Measurements from ENCODE around the gene ABAT. TPM values are rescaled to one million over a fixed set of nuclear protein-coding genes. Genes with fewer than 3 reads are reported as not detected.

The ABAT gene
- total and polyA plus RNA-seq, 10 of the 15 experiments (the other 5 are each of a cell fraction or from before 2014, with no cell fraction given): 1.0 to 10.6 (median 1.9) TPM

GRCh38 chr16:8713635-8714172, 39.3 kb downstream of the ABAT start:
- BruUV-seq (replicated peaks): no TSS peak
- POLR2A ChIA-PET: no interaction called here
- in situ Hi-C loops (cut with MboI) (no loop called here), intact Hi-C loops (cut with micrococcal nuclease; ENCODE audit: unreplicated experiment) (no loop called here)
- Histone ChIP-seq H2AFZ (ENCODE audit: control insufficient read depth, low read depth, low read length) (no peak overlapping the region), H4K20me1 (ENCODE audit: control insufficient read depth, insufficient read depth) (no peaks in the 10 kb centered on the region), H3K79me2 (ENCODE audit: control insufficient read depth, insufficient read depth, low read length) (no peaks in the 10 kb centered on the region), H3K36me3 (ENCODE audit: control insufficient read depth in 2 of 2, insufficient read depth in 2 of 2, low read length in 1 of 2) (no peaks in the 10 kb centered on the region), H3K27ac (ENCODE audit: control insufficient read depth, insufficient read depth) (no peak overlapping the region), H3K4me1 (ENCODE audit: control insufficient read depth, insufficient read depth, low read length) (no peaks in the 10 kb centered on the region), H3K9me3 (replicated peaks; ENCODE audit: control insufficient read depth, insufficient read depth, low read length) (no peaks in the 10 kb centered on the region; the same call in 2 of the 3 replicates), H3K27me3 (replicated peaks in 1 of 2; ENCODE audit: control insufficient read depth in 2 of 2, insufficient read depth in 2 of 2, low read length in 1 of 2) (no peaks in the 10 kb centered on the region), H3K9ac (ENCODE audit: control insufficient read depth, insufficient read depth, low read length) (no peak overlapping the region), H3K4me2 (ENCODE audit: control insufficient read depth, insufficient read depth) (no peak overlapping the region), H3K4me3 (no peak overlapping the region)
- no peak for DNase-seq (ENCODE audit: low read depth, low spot score)
- SMC1A ChIA-PET (ENCODE audit: uncharacterized antibody, unreplicated experiment): no interaction called here
- no peak for ATAC-seq
- WGBS (ENCODE audit: insufficient coverage, insufficient replicate concordance, low lambda C conversion rate, missing lambda C conversion rate): 63% methylated on average over 10 of the region's 10 CpGs
- CTCF ChIA-PET: no interaction called here
- TF ChIP-seq SMC3 (IDR thresholded peaks at IDR 0.05; ENCODE audit: borderline replicate concordance, low read length): no peak
- no peak for TF ChIP-seq YBX1 (IDR thresholded peaks at IDR 0.05)
- no peak for TF ChIP-seq ZNF592 (IDR thresholded peaks at IDR 0.05)
- no peak for TF ChIP-seq YY1 (IDR thresholded peaks at IDR 0.05; ENCODE audit: low read depth, low read length)
- no peak for TF ChIP-seq FOXM1 (IDR thresholded peaks at IDR 0.05; ENCODE audit: low read depth, low read length)
- TF ChIP-seq SUZ12 (IDR thresholded peaks at IDR 0.05; ENCODE audit: unreplicated experiment): no peak
- no peak for TF ChIP-seq ATF2 (IDR thresholded peaks at IDR 0.05; ENCODE audit: low read length)
- TF ChIP-seq SKIL (IDR thresholded peaks at IDR 0.05; ENCODE audit: low read depth, poor library complexity, severe bottlenecking): no peak
- RAD21 ChIA-PET (ENCODE audit: unreplicated experiment): no interaction called here
- FAIRE-seq: no peak

All from GM12878 (cell line).